Neuronal stem cell (in vitro differentiated cells): ENCODE data around the gene TMEM88.

Experiments used
- DNase-seq: peaks from one replicate; pipeline ENCODE4 v3.0.0-alpha.2; 2013; ENCODE audit warnings: low spot score
- H2AFZ ChIP-seq: one replicate; pipeline ENCODE4 v1.6.1; 2013; ENCODE audit warnings: mild to moderate bottlenecking, low read length, inconsistent platforms
- H2AK5ac ChIP-seq: 2 replicates; pipeline ENCODE4 v1.6.1; 2013; ENCODE audit warnings: low read depth, mild to moderate bottlenecking, inconsistent platforms, low read length, moderate library complexity, mixed read lengths
- H2BK120ac ChIP-seq: 2 replicates; pipeline ENCODE4 v1.6.1; 2013; ENCODE audit warnings: low read depth, mild to moderate bottlenecking, inconsistent platforms, low read length, moderate library complexity, mixed read lengths
- H2BK12ac ChIP-seq: one replicate; pipeline ENCODE4 v1.6.1; 2013; ENCODE audit warnings: low read length, inconsistent platforms
- H2BK15ac ChIP-seq: 2 replicates; pipeline ENCODE4 v1.6.1; 2013; ENCODE audit warnings: mild to moderate bottlenecking, low read length, inconsistent platforms, mixed read lengths
- H2BK5ac ChIP-seq: one replicate; pipeline ENCODE4 v1.6.1; 2013; ENCODE audit warnings: inconsistent platforms, mild to moderate bottlenecking, low read length, moderate library complexity
- H3K14ac ChIP-seq: one replicate; pipeline ENCODE4 v1.6.1; 2013; ENCODE audit warnings: low read length, inconsistent platforms
- H3K18ac ChIP-seq: 2 replicates; pipeline ENCODE4 v1.6.1; 2013; ENCODE audit warnings: low read length, inconsistent platforms
- H3K23ac ChIP-seq: 2 replicates; pipeline ENCODE4 v1.6.1; 2013; ENCODE audit warnings: low read depth, mild to moderate bottlenecking, mixed read lengths, low read length, inconsistent platforms; ENCODE audit not compliant: poor library complexity
- H3K27ac ChIP-seq: replicated peaks from 3 replicates; pipeline ENCODE4 v1.5.1; 2013; ENCODE audit warnings: low read length, inconsistent platforms
- H3K27me3 ChIP-seq, 3 experiments: 2 replicates each; pipeline ENCODE4 v1.6.1; 2013; ENCODE audit warnings: low read length in 3 of 3, mild to moderate bottlenecking in 2 of 3, inconsistent platforms in 1 of 3, low read depth in 1 of 3, mixed read lengths in 1 of 3, moderate library complexity in 1 of 3; ENCODE audit not compliant: control insufficient read depth in 3 of 3, insufficient read depth in 3 of 3
- H3K36me3 ChIP-seq, 2 donors: replicated peaks in 1 of 2; 2 replicates each; pipeline ENCODE4 v1.6.1; 2013; ENCODE audit warnings: low read length in 2 of 2; ENCODE audit not compliant: control insufficient read depth in 2 of 2, insufficient read depth in 2 of 2
- H3K4ac ChIP-seq: 2 replicates; pipeline ENCODE4 v1.6.1; 2013; ENCODE audit warnings: inconsistent platforms, mild to moderate bottlenecking, low read length, moderate library complexity
- H3K4me1 ChIP-seq, 2 donors: 1 replicate in 1 of 2; 2 replicates in 1 of 2; pipeline ENCODE4 v1.6.1; 2013; ENCODE audit warnings: low read length in 2 of 2, low read depth in 1 of 2; ENCODE audit not compliant: control insufficient read depth in 2 of 2, insufficient read depth in 1 of 2
- H3K4me2 ChIP-seq: one replicate; pipeline ENCODE4 v1.6.1; 2013; ENCODE audit warnings: mild to moderate bottlenecking, low read length, inconsistent platforms; ENCODE audit not compliant: insufficient read depth, poor library complexity, severe bottlenecking
- H3K4me3 ChIP-seq, 2 donors: 2 replicates each; pipeline ENCODE4 v1.5.1; 2013; ENCODE audit warnings: low read length in 2 of 2, mild to moderate bottlenecking in 2 of 2, inconsistent platforms in 1 of 2, moderate library complexity in 1 of 2
- H3K79me1 ChIP-seq: one replicate; pipeline ENCODE4 v1.6.1; 2013; ENCODE audit warnings: low read depth, mild to moderate bottlenecking, inconsistent platforms, low read length, moderate library complexity
- H3K9ac ChIP-seq: one replicate; pipeline ENCODE4 v1.6.1; 2013; ENCODE audit warnings: mild to moderate bottlenecking, low read depth, low read length, inconsistent platforms; ENCODE audit not compliant: poor library complexity
- H3K9me3 ChIP-seq, 2 donors: replicated peaks in 1 of 2; 2 replicates each; pipeline versions ENCODE3 to v1.6.1; 2013; ENCODE audit warnings: low read length in 2 of 2, mild to moderate bottlenecking in 2 of 2, inconsistent platforms in 1 of 2, low read depth in 1 of 2, mixed read lengths in 1 of 2, moderate library complexity in 1 of 2; ENCODE audit not compliant: control insufficient read depth in 2 of 2, insufficient read depth in 1 of 2
- H4K8ac ChIP-seq: one replicate; pipeline ENCODE4 v1.6.1; 2013; ENCODE audit warnings: low read depth, mild to moderate bottlenecking, inconsistent platforms, low read length, moderate library complexity
- H4K91ac ChIP-seq: one replicate; pipeline ENCODE4 v1.6.1; 2013; ENCODE audit warnings: low read length, low read depth, mild to moderate bottlenecking, inconsistent platforms; ENCODE audit not compliant: poor library complexity
- WGBS, 2 donors: extraction: QIAGEN DNeasy Blood & Tissue Kit; methylation state at CpG; one replicate each; pipeline ENCODE4 v1.1.7; 2013; ENCODE audit warnings: missing lambda C conversion rate in 2 of 2, mixed read lengths in 1 of 2; ENCODE audit not compliant: insufficient read length in 2 of 2, insufficient replicate concordance in 1 of 2; ENCODE audit errors: extremely low coverage in 2 of 2; 5-methylcytosine and 5-hydroxymethylcytosine counted together

The TMEM88 gene

DNA sequence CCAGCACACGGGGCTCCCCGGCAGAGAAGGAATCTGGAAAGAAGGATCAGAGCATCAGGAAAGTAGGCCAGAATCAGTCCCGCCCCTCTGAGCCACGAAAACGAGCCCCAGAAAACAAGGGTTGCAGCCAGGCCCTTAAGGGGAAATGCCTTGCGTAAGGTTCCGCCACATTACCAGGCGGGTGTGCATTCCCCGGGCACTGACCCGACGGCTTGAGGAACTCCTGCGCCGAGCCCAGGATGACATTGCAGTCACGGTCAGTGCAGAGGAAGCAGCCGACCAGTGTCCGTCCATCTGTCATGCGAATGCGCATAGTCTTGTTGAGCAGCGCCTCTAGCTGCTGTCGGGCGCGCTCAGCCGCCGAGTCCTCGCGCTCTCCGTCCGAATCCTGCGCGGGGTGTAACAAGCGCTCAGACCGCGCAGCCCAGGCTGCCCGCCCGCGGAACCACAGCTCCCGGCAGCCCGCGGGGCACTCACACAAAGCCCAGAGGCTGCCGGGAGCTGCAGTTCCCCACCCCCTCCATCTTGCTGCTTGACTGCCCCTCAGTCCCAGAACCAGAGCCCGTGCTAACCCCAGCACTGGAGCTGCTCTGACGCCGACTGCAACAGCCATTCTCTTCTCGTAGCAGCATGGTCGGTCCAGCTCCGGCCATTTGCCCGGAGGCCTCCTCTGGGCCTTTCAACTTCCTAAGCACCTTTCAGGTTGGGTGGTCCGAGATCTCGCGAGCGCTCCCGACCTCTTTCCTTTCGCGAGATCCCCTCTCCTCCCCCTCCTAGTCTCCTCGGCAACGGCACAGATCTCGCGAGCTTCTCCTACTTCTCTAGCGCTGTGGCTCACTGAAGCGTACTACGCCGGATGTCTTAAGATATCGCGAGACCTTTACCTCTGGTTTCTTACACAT is 2.2 kb downstream of the TMEM88 start, which contains the start of gene NAA38:
Gene NAA38, minus strand, starts transcription at position 749 of the 902 bp plus-strand sequence. Its CDS starts 96 bp downstream, at position 653.
- no CpG with 5 or more reads among the region's 64 CpGs for WGBS, 2 donors

DNA sequence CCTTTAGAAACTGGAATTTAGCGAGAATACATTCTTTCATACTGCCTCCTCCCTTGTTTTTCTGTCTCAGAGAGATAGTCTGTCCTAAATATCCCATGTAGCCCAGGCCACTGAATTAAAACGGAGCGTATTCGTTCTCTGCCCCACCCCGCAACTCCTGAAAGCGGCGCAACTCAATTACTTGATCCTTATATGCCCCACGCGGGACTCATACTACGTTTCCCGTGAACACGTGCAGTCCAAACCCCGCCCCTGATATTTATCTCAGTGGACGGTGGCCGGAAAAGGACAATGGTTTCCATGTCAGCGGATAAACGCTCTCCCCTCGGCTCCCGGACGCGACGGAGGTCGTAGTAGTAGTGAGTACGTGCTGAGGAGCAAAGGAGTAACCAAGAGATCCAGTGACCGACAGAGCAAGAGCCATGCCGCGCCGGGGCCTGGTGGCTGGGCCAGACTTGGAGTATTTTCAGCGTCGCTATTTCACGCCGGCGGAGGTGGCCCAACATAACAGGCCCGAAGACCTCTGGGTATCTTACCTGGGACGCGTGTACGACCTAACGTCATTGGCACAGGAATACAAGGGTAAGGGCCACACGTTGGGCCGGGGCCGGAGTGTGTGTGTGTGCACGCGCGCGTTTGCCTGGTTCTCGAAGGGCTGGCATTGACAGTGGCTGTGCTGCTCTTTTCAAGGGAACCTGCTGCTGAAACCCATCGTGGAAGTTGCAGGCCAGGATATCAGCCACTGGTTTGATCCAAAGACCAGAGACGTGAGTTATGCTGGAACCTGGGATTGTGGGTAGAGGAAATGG is 3.1 kb downstream of the TMEM88 start, which contains the start of gene CYB5D1:
Gene CYB5D1, plus strand, starts transcription at position 291 of the 809 bp plus-strand sequence. Its CDS starts 132 bp downstream, at position 423.
- H3K27ac ChIP-seq, result peak within 1 kb of the TSS; percentile 92
- H2AK5ac ChIP-seq, result peak within 1 kb of the TSS; percentile 76
- H3K27me3 ChIP-seq, result peaks cover 0 to 3% (median 0%) of the 10 kb centered on the region in 3 experiments
- H3K23ac ChIP-seq, result peak within 1 kb of the TSS; percentile 35
- H3K4me1 ChIP-seq, result peaks cover 22 to 36% of the 10 kb centered on the region in 2 donors
- peak within 1 kb of the TSS; percentile 43 for H2BK5ac ChIP-seq
- H3K9ac ChIP-seq, result peak within 1 kb of the TSS; percentile 94
- no peak within 1 kb of the TSS for H4K8ac ChIP-seq
- peak within 1 kb of the TSS; percentile 41 for H2BK15ac ChIP-seq
- no CpG with 5 or more reads among the region's 48 CpGs for WGBS, 2 donors
- H3K36me3 ChIP-seq, result peaks cover 6 to 62% of the 10 kb centered on the region in 2 donors
- peaks cover 2% of the 10 kb centered on the region for H3K79me1 ChIP-seq
- H3K4ac ChIP-seq, result no peak within 1 kb of the TSS
- H2AFZ ChIP-seq, result peak within 1 kb of the TSS; percentile 93
- H3K9me3 ChIP-seq, result no peaks in the 10 kb centered on the region
- H3K14ac ChIP-seq, result peak within 1 kb of the TSS; percentile 2
- peak within 1 kb of the TSS; percentile 63 to 93 for H3K4me3 ChIP-seq
- H2BK120ac ChIP-seq, result no peak within 1 kb of the TSS
- peak; percentile 92 for DNase-seq
- H3K4me2 ChIP-seq, result peak within 1 kb of the TSS; percentile 100
- H2BK12ac ChIP-seq, result no peak within 1 kb of the TSS
- peak within 1 kb of the TSS; percentile 97 for H3K18ac ChIP-seq
- H4K91ac ChIP-seq, result no peak within 1 kb of the TSS

More for the DNA sequence above, 2.2 kb downstream of the TMEM88 start, which contains the start of gene NAA38:
- H4K8ac ChIP-seq, result no peak within 1 kb of the TSS
- H3K4ac ChIP-seq, result no peak within 1 kb of the TSS
- peak within 1 kb of the TSS; percentile 76 for H2AK5ac ChIP-seq
- peak within 1 kb of the TSS; percentile 43 for H2BK5ac ChIP-seq
- peak; percentile 100 for DNase-seq
- peak within 1 kb of the TSS; percentile 93 for H2AFZ ChIP-seq
- no peak within 1 kb of the TSS for H2BK120ac ChIP-seq
- H3K36me3 ChIP-seq, result peaks cover 15 to 65% of the 10 kb centered on the region in 2 donors
- H3K27ac ChIP-seq, result peak within 1 kb of the TSS; percentile 92
- H3K27me3 ChIP-seq, result peaks cover 0 to 8% (median 0%) of the 10 kb centered on the region in 3 experiments
- peak within 1 kb of the TSS; percentile 100 for H3K4me2 ChIP-seq
- H3K4me3 ChIP-seq, result peak within 1 kb of the TSS; percentile 63 to 93
- H2BK12ac ChIP-seq, result no peak within 1 kb of the TSS
- H3K18ac ChIP-seq, result peak within 1 kb of the TSS; percentile 97
- peaks cover 5% of the 10 kb centered on the region for H3K79me1 ChIP-seq
- peak within 1 kb of the TSS; percentile 94 for H3K9ac ChIP-seq
- no peak within 1 kb of the TSS for H4K91ac ChIP-seq
- H3K9me3 ChIP-seq, result no peaks in the 10 kb centered on the region
- peak within 1 kb of the TSS; percentile 43 for H2BK15ac ChIP-seq
- H3K14ac ChIP-seq, result peak within 1 kb of the TSS; percentile 2
- peaks cover 25 to 37% of the 10 kb centered on the region in 2 donors for H3K4me1 ChIP-seq
- peak within 1 kb of the TSS; percentile 35 for H3K23ac ChIP-seq

- Histone ChIP-seq H3K36me3 (peaks cover 4 to 63% of the 10 kb centered on the region in 2 donors), H2BK12ac (no peak overlapping the region), H2AFZ (peak overlapping the region; percentile 93), H3K23ac (no peak overlapping the region), H3K14ac (no peak overlapping the region), H3K9me3 (no peaks in the 10 kb centered on the region), H3K4me3 (peak overlapping the region; percentile 63 to 85), H3K79me1 (peaks cover 2% of the 10 kb centered on the region), H3K9ac (peak overlapping the region; percentile 94), H3K27me3 (no peaks in the 10 kb centered on the region), H3K4me2 (peak overlapping the region; percentile 96), H2BK5ac (no peak overlapping the region), H2BK120ac (no peak overlapping the region), H2BK15ac (no peak overlapping the region), H4K8ac (no peak overlapping the region), H3K4ac (no peak overlapping the region), H4K91ac (no peak overlapping the region), H3K4me1 (peaks cover 19 to 36% of the 10 kb centered on the region in 2 donors), H3K18ac (peak overlapping the region; percentile 24), H3K27ac (no peak overlapping the region), H2AK5ac (no peak overlapping the region)
- no CpG with 5 or more reads among the region's 20 CpGs for WGBS, 2 donors
- DNase-seq, result peak; percentile 56
Observed at GRCh38 chr17:7858522-7858810, 3.6 kb downstream of the TMEM88 start.
